H1 (cell line): ENCODE results near the gene MSI2. TPM values are rescaled to one million over a fixed set of nuclear protein-coding genes. Genes with fewer than 3 reads are reported as not detected.

ENCODE experiments used
- CTCF ChIA-PET: fragments of 300-600 bp; sonication (Branson Sonifier 250); formaldehyde crosslinking; loops from one replicate; lab custom pipeline; 2021; ENCODE audit not compliant: partially characterized antibody; lab: Charles Lee
- POLR2A ChIA-PET: fragments of 300-600 bp; sonication (Branson Sonifier 250); formaldehyde crosslinking; loops from one replicate; lab custom pipeline; 2021; ENCODE audit warnings: inconsistent platforms; ENCODE audit not compliant: partially characterized antibody; lab: Charles Lee
- DNase-seq, 2 experiments: peaks; one replicate each; pipeline versions ENCODE4 v3.0.0 to v3.0.0-alpha.2; 2010 to 2022; ENCODE audit warnings: low spot score in 2 of 2, low read depth in 1 of 2, mixed read lengths in 1 of 2
- FAIRE-seq: peaks from 2 replicates; lab custom pipeline; 2011; peaks lifted over from hg19 to GRCh38; lab: Jason Lieb, UNC
- H2AFZ ChIP-seq: 2 replicates; pipeline ENCODE4 v1.8.1; 2012; ENCODE audit warnings: low read length, inconsistent platforms
- H2AK5ac ChIP-seq: 2 replicates; pipeline ENCODE4 v1.6.1; 2013; ENCODE audit warnings: low read depth, low read length
- H2BK120ac ChIP-seq: replicated peaks from 2 replicates; pipeline ENCODE3; 2013; ENCODE audit warnings: low read depth, low read length, inconsistent platforms
- H2BK12ac ChIP-seq: 2 replicates; pipeline ENCODE4 v1.6.1; 2013; ENCODE audit warnings: low read depth, low read length
- H2BK15ac ChIP-seq: 2 replicates; pipeline ENCODE4 v1.6.1; 2013; ENCODE audit warnings: low read length
- H2BK20ac ChIP-seq: 2 replicates; pipeline ENCODE4 v1.6.1; 2013; ENCODE audit warnings: low read length
- H2BK5ac ChIP-seq: 2 replicates; pipeline ENCODE4 v1.6.1; 2013; ENCODE audit warnings: low read depth, low read length
- H3K14ac ChIP-seq: 2 replicates; pipeline ENCODE4 v1.6.1; 2013; ENCODE audit warnings: inconsistent platforms; ENCODE audit not compliant: insufficient read length
- H3K18ac ChIP-seq: 2 replicates; pipeline ENCODE4 v1.6.1; 2013; ENCODE audit warnings: low read length; ENCODE audit errors: extremely low read depth
- H3K23ac ChIP-seq: 2 replicates; pipeline ENCODE4 v1.6.1; 2013; ENCODE audit warnings: inconsistent platforms; ENCODE audit not compliant: insufficient read length
- H3K23me2 ChIP-seq: 2 replicates; pipeline ENCODE4 v1.6.1; 2013; ENCODE audit warnings: low read depth, low read length
- H3K27ac ChIP-seq: 2 replicates; pipeline ENCODE4 v1.6.1; 2011; ENCODE audit warnings: low read depth, low read length, inconsistent platforms
- H3K27me3 ChIP-seq, 4 experiments: replicated peaks in 1 of 4; 1 replicate in 1 of 4; 2 replicates in 3 of 4; pipeline versions ENCODE4 v1.6.1 to v1.8.1; 2011 to 2013; ENCODE audit warnings: low read length in 3 of 4, mild to moderate bottlenecking in 3 of 4, inconsistent platforms in 2 of 4, mixed read lengths in 2 of 4, moderate library complexity in 1 of 4; ENCODE audit not compliant: control insufficient read depth in 3 of 4, insufficient read depth in 3 of 4; ENCODE audit errors: extremely low read depth in 1 of 4
- H3K36me3 ChIP-seq, 4 experiments: 2 replicates each; pipeline versions ENCODE4 v1.6.1 to v1.8.1; 2011 to 2013; ENCODE audit warnings: mild to moderate bottlenecking in 4 of 4, low read length in 3 of 4, moderate library complexity in 2 of 4, control low read depth in 1 of 4, inconsistent platforms in 1 of 4; ENCODE audit not compliant: insufficient read depth in 4 of 4, control insufficient read depth in 2 of 4
- H3K4ac ChIP-seq: replicated peaks from 2 replicates; pipeline ENCODE3; 2013; ENCODE audit warnings: low read length, low read depth, mixed read lengths, inconsistent platforms; ENCODE audit not compliant: insufficient read length
- H3K4me1 ChIP-seq, 4 experiments: replicated peaks in 1 of 4; 1 replicate in 1 of 4; 2 replicates in 3 of 4; pipeline versions ENCODE4 v1.6.1 to v1.8.1; 2011 to 2013; ENCODE audit warnings: low read length in 3 of 4, inconsistent platforms in 2 of 4, mixed read lengths in 1 of 4; ENCODE audit not compliant: insufficient read depth in 4 of 4, control insufficient read depth in 3 of 4
- H3K4me2 ChIP-seq, 2 experiments: 2 replicates each; pipeline versions ENCODE4 v1.6.1 to v1.8.1; 2011 to 2013; ENCODE audit warnings: low read depth in 2 of 2, low read length in 2 of 2, control low read depth in 1 of 2, inconsistent platforms in 1 of 2, mild to moderate bottlenecking in 1 of 2; ENCODE audit not compliant: insufficient read depth in 1 of 2
- H3K4me3 ChIP-seq, 4 experiments: fragments of 200-600, 300-600 bp in 1 of 4; sonication (generic), shearing (Covaris generic), sonication (Bioruptor Twin) in 1 of 4; 2 replicates each; pipeline versions ENCODE4 v1.5.1 to v1.8.1; 2011 to 2016; ENCODE audit warnings: low read length in 4 of 4, low read depth in 3 of 4, control low read depth in 2 of 4, inconsistent platforms in 2 of 4, mild to moderate bottlenecking in 2 of 4, mixed read lengths in 1 of 4, moderate library complexity in 1 of 4; ENCODE audit not compliant: insufficient read depth in 2 of 4; ENCODE audit errors: extremely low read depth in 1 of 4
- H3K56ac ChIP-seq: replicated peaks from 2 replicates; pipeline ENCODE3; 2013; ENCODE audit warnings: low read depth, mild to moderate bottlenecking, mixed read lengths, low read length, inconsistent platforms; ENCODE audit not compliant: insufficient read length
- H3K79me1 ChIP-seq: 2 replicates; pipeline ENCODE4 v1.6.1; 2013; ENCODE audit warnings: low read depth, low read length, control low read depth
- H3K79me2 ChIP-seq, 2 experiments: 2 replicates each; pipeline versions ENCODE4 v1.6.1 to v1.8.1; 2012 to 2013; ENCODE audit warnings: low read length in 2 of 2, mild to moderate bottlenecking in 2 of 2, inconsistent platforms in 1 of 2; ENCODE audit not compliant: insufficient read depth in 2 of 2, control insufficient read depth in 1 of 2
- H3K9ac ChIP-seq, 4 experiments: replicated peaks in 1 of 4; 1 replicate in 1 of 4; 2 replicates in 3 of 4; pipeline versions ENCODE4 v1.6.1 to v1.8.1; 2011 to 2013; ENCODE audit warnings: low read depth in 3 of 4, low read length in 3 of 4, control low read depth in 2 of 4, mild to moderate bottlenecking in 2 of 4, moderate library complexity in 2 of 4, inconsistent platforms in 1 of 4; ENCODE audit errors: extremely low read depth in 1 of 4
- H3K9me3 ChIP-seq, 2 experiments: 2 replicates each; pipeline versions ENCODE4 v1.6.1 to v1.8.1; 2012 to 2013; ENCODE audit warnings: mild to moderate bottlenecking in 2 of 2, moderate library complexity in 2 of 2, control low read depth in 1 of 2, inconsistent platforms in 1 of 2, low read depth in 1 of 2, low read length in 1 of 2, mixed read lengths in 1 of 2; ENCODE audit not compliant: insufficient read depth in 2 of 2
- H4K20me1 ChIP-seq, 2 experiments: replicated peaks in 1 of 2; 2 replicates each; pipeline versions ENCODE3 to v1.8.1; 2011 to 2013; ENCODE audit warnings: inconsistent platforms in 2 of 2, low read length in 2 of 2, mild to moderate bottlenecking in 1 of 2; ENCODE audit not compliant: insufficient read depth in 2 of 2, control insufficient read depth in 1 of 2
- H4K5ac ChIP-seq: 2 replicates; pipeline ENCODE4 v1.6.1; 2013; ENCODE audit warnings: low read length, low read depth, mixed read lengths, inconsistent platforms; ENCODE audit not compliant: insufficient read length
- H4K8ac ChIP-seq: 2 replicates; pipeline ENCODE4 v1.8.0; 2013; ENCODE audit warnings: mild to moderate bottlenecking, moderate library complexity, low read length, inconsistent platforms; ENCODE audit not compliant: insufficient read depth; ENCODE audit errors: extremely low read depth
- H4K91ac ChIP-seq: replicated peaks from 2 replicates; pipeline ENCODE3; 2013; ENCODE audit warnings: low read length, mixed read lengths, inconsistent platforms; ENCODE audit not compliant: insufficient read length
- CEBPB ChIP-seq: IDR thresholded peaks from 2 replicates; pipeline ENCODE4 v1.6.1; 2012; ENCODE audit warnings: low read depth, low read length
- CTCF ChIP-seq, 3 experiments: IDR thresholded peaks; 1 replicate in 2 of 3; 2 replicates in 1 of 3; pipeline versions ENCODE4 v1.5.1 to v1.6.1; 2011; ENCODE audit warnings: low read length in 3 of 3, mild to moderate bottlenecking in 3 of 3, inconsistent platforms in 2 of 3, low read depth in 1 of 3, moderate library complexity in 1 of 3; ENCODE audit not compliant: insufficient read depth in 1 of 3; ENCODE audit errors: control extremely low read depth in 1 of 3
- EZH2 ChIP-seq: fragments of 200-600 bp; sonication (generic); IDR thresholded peaks from 2 replicates; pipeline ENCODE4 v1.7.1; 2012; ENCODE audit warnings: low read depth, mild to moderate bottlenecking, moderate library complexity, low read length, inconsistent platforms; ENCODE audit not compliant: severe bottlenecking
- KDM5A ChIP-seq: fragments of 200-600 bp; IDR thresholded peaks from 2 replicates; pipeline ENCODE4 v1.7.1; 2012; ENCODE audit warnings: mild to moderate bottlenecking, low read length, inconsistent platforms, mixed read lengths
- POLR2A ChIP-seq, 2 experiments: IDR thresholded peaks; 1 replicate in 1 of 2; 2 replicates in 1 of 2; pipeline ENCODE4 v1.6.1; 2011; ENCODE audit warnings: low read depth in 2 of 2, low read length in 2 of 2, mild to moderate bottlenecking in 2 of 2; ENCODE audit errors: control extremely low read depth in 1 of 2
- SAP30 ChIP-seq: fragments of 300-600 bp; sonication (generic); IDR thresholded peaks from 2 replicates; pipeline ENCODE4 v1.7.1; 2012; ENCODE audit warnings: low read length, moderate library complexity, mild to moderate bottlenecking, inconsistent platforms; ENCODE audit not compliant: insufficient read depth, insufficient replicate concordance
- SIX5 ChIP-seq: IDR thresholded peaks from 2 replicates; pipeline ENCODE4 v1.6.1; 2011; ENCODE audit warnings: mild to moderate bottlenecking, low read depth, low read length
- SUZ12 ChIP-seq: fragments of 200-600 bp; sonication (generic); IDR thresholded peaks from 2 replicates; pipeline ENCODE4 v1.6.1; 2012; ENCODE audit warnings: mild to moderate bottlenecking, inconsistent platforms, low read length, moderate library complexity, mixed read lengths
- TAF1 ChIP-seq: IDR thresholded peaks from 2 replicates; pipeline ENCODE4 v1.6.1; 2011; ENCODE audit warnings: mild to moderate bottlenecking, low read depth, low read length
- TEAD4 ChIP-seq: IDR thresholded peaks from 2 replicates; pipeline ENCODE4 v1.6.1; 2012; ENCODE audit warnings: low read depth, low read length, inconsistent platforms, mixed read lengths
- WGBS, 2 experiments: shearing (Covaris generic) in 1 of 2; methylation state at CpG; one replicate each; pipeline versions ENCODE4 v1.1.6 to v1.1.7; 2013 to 2015; ENCODE audit warnings: low lambda C conversion rate in 2 of 2, mixed read lengths in 2 of 2, inconsistent platforms in 1 of 2, low coverage in 1 of 2, missing lambda C conversion rate in 1 of 2; ENCODE audit not compliant: insufficient replicate concordance in 2 of 2, insufficient coverage in 1 of 2, insufficient read length in 1 of 2; ENCODE audit errors: extremely low coverage in 1 of 2, missing lambda C conversion rate in 1 of 2; 5-methylcytosine and 5-hydroxymethylcytosine counted together
- polyA plus RNA-seq, 7 experiments: library from polyadenylated mRNA; depleted of rRNA in 3 of 7; stranded (reverse) in 5 of 7; unstranded in 2 of 7; fragments of >200 nt in 5 of 7; fragments of 200-250 nt in 2 of 7; gene quantifications; 1 replicate in 5 of 7; 2 replicates in 1 of 7; 4 replicates in 1 of 7; pipeline versions ENCODE4 v1.2.1 to v1.2.3, GENCODE V29; 2011 to 2013; ENCODE audit warnings: missing spikeins in 2 of 7, mixed read lengths in 2 of 7
- total RNA-seq: library from RNA; stranded (reverse); fragmentation: NEBNext Ultra II Directional; extraction: Animal tissue kit (Norgen Biotek cat#: 25700); gene quantifications from 2 replicates; pipeline ENCODE4 v1.2.1, GENCODE V29; 2021

Gene MSI2
- total and polyA plus RNA-seq, 2 of the 8 experiments (the other 6 are each of a cell fraction or from before 2014, with no cell fraction given), result 36.7 to 80.6 TPM

- ChIA-PET POLR2A (no interaction called here), CTCF (interaction anchor here (0.7 to 4.9 kb wide), 6 partner anchors 9 to 200 kb away, joined by 3 to 34 read pairs (median 4); no protein-coding TSS in a partner anchor)
- Histone ChIP-seq H3K27me3 (no peaks in the 10 kb centered on the region), H4K5ac (no peak overlapping the region), H2AFZ (no peak overlapping the region), H3K9me3 (no peaks in the 10 kb centered on the region), H3K56ac (no peak overlapping the region), H3K18ac (no peak overlapping the region), H2BK12ac (no peak overlapping the region), H3K79me2 (peaks cover 0 to 18% of the 10 kb centered on the region in 2 experiments; a peak in 2 of 4 replicates), H3K23me2 (no peaks in the 10 kb centered on the region), H3K79me1 (no peaks in the 10 kb centered on the region; the same call in 1 of the 2 replicates), H3K4me1 (peaks cover 4 to 24% (median 9%) of the 10 kb centered on the region in 4 experiments), H2AK5ac (no peak overlapping the region), H2BK15ac (no peak overlapping the region), H3K9ac (no peak overlapping the region), H2BK120ac (no peak overlapping the region), H3K14ac (no peak overlapping the region), H2BK20ac (no peak overlapping the region), H3K27ac (no peak overlapping the region), H3K23ac (no peak overlapping the region), H4K20me1 (peaks cover 4 to 9% of the 10 kb centered on the region in 2 experiments), H3K4ac (no peak overlapping the region), H4K8ac (no peak overlapping the region), H3K4me3 (no peak overlapping the region), H4K91ac (no peak overlapping the region), H2BK5ac (no peak overlapping the region), H3K4me2 (no peak overlapping the region), H3K36me3 (no peaks in the 10 kb centered on the region)
- DNase-seq, result no peak
- FAIRE-seq, result no peak
- WGBS, 2 experiments, result 93% methylated on average over 16 of the region's 16 CpGs; no CpG with 5 or more reads in 1 of the 2 experiments
- TF ChIP-seq KDM5A (no peak), POLR2A (IDR thresholded peaks at IDR 0.05; ENCODE audit: control extremely low read depth in 1 of 2, low read depth in 2 of 2, low read length in 2 of 2) (no peak), SIX5 (no peak), TAF1 (no peak), SAP30 (no peak), EZH2 (no peak), SUZ12 (no peak), CEBPB (no peak), CTCF (IDR thresholded peaks at IDR 0.05; ENCODE audit: control extremely low read depth in 1 of 3, insufficient read depth in 1 of 3, low read depth in 1 of 3, low read length in 3 of 3) (no peak), TEAD4 (no peak)
These were observed 186.7 kb downstream of the MSI2 start for GRCh38 chr17:57442914-57443571.
